Adrenal gland (tissue), 12 donors: ENCODE results near the gene MINAR1. TPM values are rescaled to one million over a fixed set of nuclear protein-coding genes. Genes with fewer than 3 reads are reported as not detected.

Source experiments
- DNase-seq, 7 donors: peaks; one replicate each; pipeline ENCODE4 v3.0.0-alpha.2; 2019 to 2020
- H3K27ac ChIP-seq, 5 donors: fragments of 200-600 bp; sonication (generic) in 4 of 5; 1 replicate in 3 of 5; 2 replicates in 2 of 5; pipeline versions ENCODE4 v1.5.1 to v1.8.0; 2016 to 2020; ENCODE audit warnings: mild to moderate bottlenecking in 1 of 5
- H3K27me3 ChIP-seq: fragments of 200-600 bp; 2 replicates; pipeline ENCODE4 v1.8.0; 2021
- H3K36me3 ChIP-seq, 2 donors: fragments of 200-600 bp; replicated peaks in 1 of 2; 1 replicate in 1 of 2; 2 replicates in 1 of 2; pipeline versions ENCODE4 v1.5.1 to v1.8.0; 2018 to 2022
- H3K4me1 ChIP-seq, 2 donors: fragments of 200-600 bp; replicated peaks in 1 of 2; 1 replicate in 1 of 2; 2 replicates in 1 of 2; pipeline versions ENCODE4 v1.5.1 to v1.8.0; 2018 to 2021
- H3K4me3 ChIP-seq, 4 donors: fragments of 200-600 bp; sonication (generic) in 3 of 4; one replicate each; pipeline ENCODE4 v1.5.1; 2016 to 2018
- H3K9me3 ChIP-seq, 3 donors: fragments of 200-600 bp; sonication (generic) in 1 of 3; replicated peaks in 1 of 3; 1 replicate in 2 of 3; 2 replicates in 1 of 3; pipeline versions ENCODE4 v1.5.1 to v1.8.0; 2016 to 2021
- CTCF ChIP-seq, 6 experiments: fragments of 450-650 bp in 4 of 6; fragments of 200-600 bp in 2 of 6; sonication (generic) in 1 of 6; IDR thresholded peaks; 1 replicate in 5 of 6; 2 replicates in 1 of 6; pipeline versions ENCODE4 v1.5.1 to v1.8.0; 2016 to 2021; ENCODE audit warnings: antibody characterized with exemption in 6 of 6, mild to moderate bottlenecking in 2 of 6, moderate library complexity in 1 of 6
- POLR2A ChIP-seq, 2 donors: fragments of 450-650 bp; IDR thresholded peaks; one replicate each; pipeline ENCODE4 v1.6.1; 2017; ENCODE audit warnings: antibody characterized with exemption in 2 of 2, mild to moderate bottlenecking in 2 of 2, moderate library complexity in 1 of 2
- WGBS, 4 donors: extraction: QIAGEN DNeasy Blood & Tissue Kit in 2 of 4; methylation state at CpG; one replicate each; pipeline versions ENCODE4 v1.1.5 to v1.1.7; 2013 to 2017; 5-methylcytosine and 5-hydroxymethylcytosine counted together
- intact Hi-C, 2 donors: fragments of 100-400 bp; cut with DNase I; formaldehyde crosslinking; loops; one replicate each; pipeline versions ENCODE4 v1.14.1 to v1.15.0; 2022 to 2023
- polyA plus RNA-seq, 3 donors: library from polyadenylated mRNA; stranded (reverse); fragments of 200-250 nt in 2 of 3; fragments of 350-450 nt in 1 of 3; fragmentation: Illumina TruSeq in 1 of 3; extraction: RNeasy Lipid Tissue Mini Kit (QIAGEN cat#74804) in 1 of 3; gene quantifications; one replicate each; pipeline ENCODE4 v1.2.3, GENCODE V29; 2013 to 2014
- total RNA-seq, 9 donors: library from RNA; depleted of rRNA in 4 of 9; stranded (reverse); fragments of >200 nt in 4 of 9; fragments of 120-200 nt in 1 of 9; fragmentation: NEBNext Ultra II Directional in 1 of 9; extraction: Animal tissue kit (Norgen Biotek cat#: 25700) in 1 of 9; gene quantifications; one replicate each; pipeline versions ENCODE4 v1.1.0 to v1.2.4, GENCODE V29; 2013 to 2023
- donor health status: healthy with polysubstance abuse.
- donor health status: Bipolar disorder and iron deficiency.
- donor health status: DM: yes; HTN: yes; CAD: no.
- donor health status: DM: no; HTN: no; CAD: no.
- donor health status: DM: no; HTN: no; CAD: no.
- donor health status: DM: yes; HTN: yes; CAD: no.

Gene MINAR1
- total and polyA plus RNA-seq, 12 donors, result 0.89 to 43.8 (median 19.2) TPM

DNA sequence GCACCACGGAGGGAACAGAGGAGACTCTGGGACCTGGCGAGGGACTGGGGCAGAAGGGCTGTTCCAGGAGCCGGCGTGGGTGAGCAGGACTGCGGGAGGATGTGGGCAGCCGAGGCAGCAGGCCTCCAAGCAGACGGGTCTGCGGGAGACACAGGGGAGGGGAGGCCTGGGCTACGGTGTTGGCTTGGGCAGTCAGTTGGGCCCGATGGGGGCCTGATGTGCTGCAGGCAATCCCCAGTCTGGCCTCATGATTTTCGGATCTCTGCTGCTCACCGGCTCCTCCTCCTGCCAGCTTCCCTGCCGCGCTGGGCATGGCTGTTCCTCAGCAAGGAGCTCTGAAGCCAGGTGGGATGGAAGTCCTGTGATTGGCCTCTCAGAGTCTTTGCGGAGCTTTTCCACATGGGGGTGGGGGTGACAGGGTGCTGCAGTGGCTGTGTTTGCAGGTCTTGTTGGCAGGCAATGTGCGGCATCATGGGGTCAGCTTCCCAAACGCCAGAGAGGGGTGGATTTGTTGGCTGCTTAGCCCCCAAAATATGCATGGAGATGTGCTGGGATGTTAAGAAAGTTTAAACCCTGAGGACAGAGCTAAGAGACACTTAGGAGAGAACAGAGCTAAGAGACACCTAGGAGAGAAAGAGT is 19.3 kb downstream of the MINAR1 start:
- H3K4me3 ChIP-seq, result no peak overlapping the region
- no peak for DNase-seq

GRCh38 chr15:79452244-79453051 is 20.3 kb downstream of the MINAR1 start:
- TF ChIP-seq POLR2A (IDR thresholded peaks at IDR 0.05) (no peak), CTCF (IDR thresholded peaks at IDR 0.05) (no peak)
- DNase-seq, result no peak
- Histone ChIP-seq H3K4me3 (no peak overlapping the region), H3K36me3 (no peaks in the 10 kb centered on the region), H3K27ac (peak overlapping the region in 1 of 5 donors; percentile 10), H3K9me3 (no peaks in the 10 kb centered on the region), H3K27me3 (no peaks in the 10 kb centered on the region), H3K4me1 (peaks cover 0 to 9% of the 10 kb centered on the region in 2 donors)
- WGBS, 4 donors, result 80 to 89% (median 86%) methylated on average over 4 of the region's 4 CpGs
- intact Hi-C loops, result no loop called here

More for the DNA sequence above, 19.3 kb downstream of the MINAR1 start:
- 63 to 88% (median 68%) methylated on average over 15 to 17 of the region's 17 CpGs for WGBS, 4 donors
- H3K27me3 ChIP-seq, result no peaks in the 10 kb centered on the region
- H3K4me1 ChIP-seq, result peaks cover 0 to 9% of the 10 kb centered on the region in 2 donors
- intact Hi-C loops, result no loop called here
- H3K27ac ChIP-seq, result no peak overlapping the region
- no peak for TF ChIP-seq CTCF (IDR thresholded peaks at IDR 0.05)
- TF ChIP-seq POLR2A (IDR thresholded peaks at IDR 0.05), result no peak
- H3K9me3 ChIP-seq, result peaks cover 0 to 4% (median 0%) of the 10 kb centered on the region in 3 donors
- no peaks in the 10 kb centered on the region for H3K36me3 ChIP-seq

DNA sequence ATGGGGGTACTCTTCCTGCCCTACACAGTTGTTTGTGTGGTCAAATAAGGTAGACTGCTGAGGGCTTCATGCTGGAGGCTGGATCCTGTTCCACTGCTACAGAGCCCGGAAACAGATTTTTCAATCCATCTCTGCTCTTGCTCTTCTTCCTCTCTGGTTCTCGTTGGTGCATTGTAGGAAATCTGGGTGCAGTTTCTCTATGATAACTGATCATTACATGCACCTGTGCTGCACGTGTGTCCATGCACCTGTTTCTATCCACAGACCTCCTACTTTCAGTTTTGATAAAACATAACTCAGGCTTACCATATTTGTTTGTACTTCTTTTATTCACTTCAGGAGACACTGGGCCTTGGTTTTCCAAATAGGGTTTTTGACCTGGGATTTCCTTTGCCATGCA is 21.3 kb downstream of the MINAR1 start:
- H3K27ac ChIP-seq, result no peak overlapping the region
- intact Hi-C loops, result no loop called here

More for the DNA sequence above, 21.3 kb downstream of the MINAR1 start:
- Histone ChIP-seq H3K4me1 (peaks cover 0 to 9% of the 10 kb centered on the region in 2 donors), H3K27me3 (no peaks in the 10 kb centered on the region), H3K36me3 (no peaks in the 10 kb centered on the region), H3K4me3 (no peak overlapping the region), H3K9me3 (no peaks in the 10 kb centered on the region)
- WGBS, 4 donors, result 52 to 86% (median 74%) methylated on average over 2 to 3 of the region's 3 CpGs
- TF ChIP-seq CTCF (IDR thresholded peaks at IDR 0.05), result no peak
- TF ChIP-seq POLR2A (IDR thresholded peaks at IDR 0.05), result no peak
- DNase-seq, result no peak
